K562 (cell line): ENCODE data around the gene ARID3C. TPM values are rescaled to one million over a fixed set of nuclear protein-coding genes. Genes with fewer than 3 reads are reported as not detected.
A peak's percentile ranks its signal among the peaks of the same experiment; 100 is the strongest.

Experiments
- ATAC-seq: fragments of 200-7000 bp; cut with Tn5 transposase; 3 replicates; pipeline ENCODE4 v1.9.1; 2020; ENCODE audit warnings: moderate library complexity
- BruUV-seq: library from RNA; stranded (reverse); fragments of 400-500 nt; replicated peaks from 2 replicates; lab custom pipeline; 2021; lab: Mats Ljungman, UMichigan
- CTCF ChIA-PET: fragments of 300-600 bp; formaldehyde crosslinking; extraction: SDS; loops from one replicate; lab custom pipeline; 2021; ENCODE audit warnings: low intra/inter-chr PET ratio; lab: Yijun Ruan, JAX
- POLR2A ChIA-PET: fragments of 300-600, 350-650 bp; sonication (Branson Sonifier 250); formaldehyde crosslinking; extraction: SDS; loops from one replicate; lab custom pipeline; 2021; ENCODE audit warnings: antibody characterized with exemption, inconsistent platforms; lab: Yijun Ruan, JAX
- DNase-seq, 4 experiments: peaks; one replicate each; pipeline versions ENCODE4 v3.0.0 to v3.0.0-alpha.2; 2011 to 2018; ENCODE audit warnings: low spot score in 3 of 4, mixed read lengths in 3 of 4; ENCODE audit errors: extremely low read depth in 1 of 4
- FAIRE-seq: peaks from 2 replicates; lab custom pipeline; 2011; peaks lifted over from hg19 to GRCh38; lab: Jason Lieb, UNC
- H2AFZ ChIP-seq: 2 replicates; pipeline ENCODE4 v1.6.0; 2011; ENCODE audit warnings: low read depth, low read length, control low read depth, inconsistent platforms
- H3K27ac ChIP-seq: fragments of 200-600 bp; 3 replicates; pipeline ENCODE4 v1.8.0; 2011; ENCODE audit warnings: low read depth, mild to moderate bottlenecking, control low read depth, inconsistent platforms, low read length, moderate library complexity, mixed read lengths; ENCODE audit errors: extremely low read depth
- H3K27me3 ChIP-seq, 2 experiments: fragments of 300-600 bp in 1 of 2; 2 replicates in 1 of 2; 3 replicates in 1 of 2; pipeline versions ENCODE4 v1.6.0 to v1.8.0; 2011; ENCODE audit warnings: inconsistent platforms in 2 of 2, low read length in 2 of 2, mild to moderate bottlenecking in 1 of 2, mixed read lengths in 1 of 2, moderate library complexity in 1 of 2; ENCODE audit not compliant: control insufficient read depth in 2 of 2, insufficient read depth in 2 of 2
- H3K36me3 ChIP-seq: fragments of 300-600 bp; 3 replicates; pipeline ENCODE4 v1.8.0; 2011; ENCODE audit warnings: mild to moderate bottlenecking, low read length, inconsistent platforms; ENCODE audit not compliant: control insufficient read depth, insufficient read depth
- H3K4me1 ChIP-seq, 2 experiments: fragments of 200-600 bp in 1 of 2; replicated peaks in 1 of 2; 2 replicates in 1 of 2; 3 replicates in 1 of 2; pipeline versions ENCODE4 v1.5.1 to v1.8.0; 2011; ENCODE audit warnings: inconsistent platforms in 2 of 2, low read length in 2 of 2, mild to moderate bottlenecking in 1 of 2, mixed read lengths in 1 of 2, moderate library complexity in 1 of 2; ENCODE audit not compliant: control insufficient read depth in 2 of 2, insufficient read depth in 2 of 2
- H3K4me2 ChIP-seq: 2 replicates; pipeline ENCODE4 v1.6.1; 2011; ENCODE audit warnings: low read length, control low read depth, inconsistent platforms, mixed read lengths; ENCODE audit not compliant: insufficient read depth
- H3K4me3 ChIP-seq: fragments of 200-600 bp; sonication (generic), shearing (Covaris generic); 2 replicates; pipeline ENCODE4 v1.5.1; 2016; ENCODE audit warnings: control low read depth, inconsistent platforms
- H3K79me2 ChIP-seq: fragments of 200-600 bp; 3 replicates; pipeline ENCODE4 v1.8.0; 2011; ENCODE audit warnings: low read length, inconsistent platforms; ENCODE audit not compliant: control insufficient read depth, insufficient read depth
- H3K9ac ChIP-seq, 2 experiments: 2 replicates each; pipeline versions ENCODE4 v1.6.0 to v1.6.1; 2011; ENCODE audit warnings: low read depth in 2 of 2, low read length in 2 of 2, control low read depth in 1 of 2, inconsistent platforms in 1 of 2, mild to moderate bottlenecking in 1 of 2, mixed read lengths in 1 of 2; ENCODE audit not compliant: insufficient read depth in 1 of 2
- H3K9me1 ChIP-seq: one replicate; pipeline ENCODE4 v1.6.0; 2011; ENCODE audit warnings: inconsistent platforms, mild to moderate bottlenecking, low read length, moderate library complexity; ENCODE audit not compliant: control insufficient read depth, insufficient read depth
- H3K9me3 ChIP-seq: replicated peaks from 2 replicates; pipeline ENCODE4 v1.5.1; 2011; ENCODE audit warnings: low read depth, low read length, inconsistent platforms; ENCODE audit not compliant: control insufficient read depth, insufficient read depth
- H4K20me1 ChIP-seq: replicated peaks from 2 replicates; pipeline ENCODE4 v1.6.1; 2011; ENCODE audit warnings: low read length, inconsistent platforms, mixed read lengths; ENCODE audit not compliant: control insufficient read depth, insufficient read depth
- PRPF4 ChIP-seq: fragments of 200-400 bp; formaldehyde crosslinking; IDR thresholded peaks from one replicate; pipeline ENCODE4 v1.6.1; 2017; ENCODE audit warnings: low read length, low read depth, mild to moderate bottlenecking; ENCODE audit not compliant: insufficient read depth, poor library complexity, severe bottlenecking
- RAD21 ChIP-seq, 2 experiments: fragments of 250-450 bp in 1 of 2; fragments of 450-650 bp in 1 of 2; sonication (Bioruptor Pico) in 1 of 2; formaldehyde crosslinking in 1 of 2; IDR thresholded peaks in 1 of 2; conservative IDR thresholded peaks in 1 of 2; 2 replicates each; pipeline versions ENCODE4 v1.4.0 to v1.8.0; 2020 to 2022; ENCODE audit warnings: mild to moderate bottlenecking in 2 of 2, moderate library complexity in 1 of 2
- RFX7 ChIP-seq: fragments of 250-450 bp; sonication (Bioruptor Pico); IDR thresholded peaks from 2 replicates; pipeline ENCODE4 v1.5.1; 2021; ENCODE audit warnings: mild to moderate bottlenecking
- SMC3 ChIP-seq: conservative IDR thresholded peaks from 2 replicates; pipeline ENCODE4 v1.6.1; 2011; ENCODE audit warnings: low read depth, low read length, improper control_type of control experiment; ENCODE audit not compliant: insufficient read depth
- STAG1 ChIP-seq: sonication (generic); formaldehyde crosslinking; IDR thresholded peaks from 2 replicates; pipeline ENCODE4 v1.5.0; 2020; ENCODE audit warnings: missing genetic modification reagents, borderline replicate concordance
- XRCC5 ChIP-seq: fragments of 200-400 bp; formaldehyde crosslinking; IDR thresholded peaks from 2 replicates; pipeline ENCODE4 v1.6.1; 2017; ENCODE audit warnings: low read depth, mild to moderate bottlenecking, low read length
- WGBS: fragments of 100-300 bp; shearing (Covaris generic); methylation state at CpG from one replicate; pipeline ENCODE4 v1.1.6; 2016; ENCODE audit warnings: low coverage, mixed read lengths; ENCODE audit not compliant: insufficient coverage; ENCODE audit errors: missing lambda C conversion rate; 5-methylcytosine and 5-hydroxymethylcytosine counted together
- in situ Hi-C: fragments of 300-500 bp; cut with MboI; formaldehyde crosslinking; loops from 4 replicates; pipeline ENCODE4 v1.15.0; 2018; ENCODE audit warnings: inconsistent platforms, mixed read lengths
- intact Hi-C: fragments of 100-400 bp; cut with micrococcal nuclease; formaldehyde crosslinking; loops from 2 replicates; pipeline ENCODE4 v1.14.2; 2022
- polyA plus RNA-seq, 8 experiments: library from polyadenylated mRNA; depleted of rRNA in 4 of 8; stranded (reverse) in 5 of 8; unstranded in 3 of 8; fragments of >200 nt; fragmentation: Nextera tagmentation in 2 of 8; fragmentation: Illumina TruSeq in 1 of 8; extraction: Ambion mirVana in 2 of 8; extraction: Trizol in 1 of 8; gene quantifications; 2 replicates each; pipeline versions ENCODE4 v1.2.1 to v1.2.3, GENCODE V29; 2011 to 2014; ENCODE audit warnings: inconsistent platforms in 1 of 8, missing spikeins in 1 of 8
- total RNA-seq, 7 experiments: library from RNA; depleted of rRNA in 6 of 7; stranded (reverse); fragments of >200 nt in 6 of 7; fragmentation: Illumina TruSeq in 2 of 7; extraction: Trizol in 2 of 7; gene quantifications; 2 replicates each; pipeline versions ENCODE4 v1.2.1 to v1.2.3, GENCODE V29; 2011 to 2021; ENCODE audit warnings: low replicate concordance in 1 of 7
- TF ChIP-seq, protein P1 (sequence below): fragments of 450-650 bp; formaldehyde crosslinking; IDR thresholded peaks from 2 replicates; pipeline ENCODE4 v1.4.0; 2020; ENCODE audit warnings: mild to moderate bottlenecking, moderate library complexity
- TF ChIP-seq, protein P2 (sequence below), 3 experiments: IDR thresholded peaks in 2 of 3; conservative IDR thresholded peaks in 1 of 3; 2 replicates each; pipeline ENCODE4 v1.5.1; 2011 to 2012; ENCODE audit warnings: low read length in 3 of 3, mild to moderate bottlenecking in 3 of 3, control low read depth in 2 of 3, improper control_type of control experiment in 1 of 3, inconsistent platforms in 1 of 3, low read depth in 1 of 3, mixed read lengths in 1 of 3, moderate library complexity in 1 of 3; ENCODE audit not compliant: insufficient read depth in 2 of 3
- TF ChIP-seq, protein P3 (sequence below): fragments of 250-450 bp; sonication (Bioruptor Pico); IDR thresholded peaks from 2 replicates; pipeline ENCODE4 v1.5.1; 2021; ENCODE audit warnings: mild to moderate bottlenecking

Gene ARID3C
- total and polyA plus RNA-seq, 9 of the 15 experiments (the other 6 are each of a cell fraction or from before 2014, with no cell fraction given) = not detected

DNA sequence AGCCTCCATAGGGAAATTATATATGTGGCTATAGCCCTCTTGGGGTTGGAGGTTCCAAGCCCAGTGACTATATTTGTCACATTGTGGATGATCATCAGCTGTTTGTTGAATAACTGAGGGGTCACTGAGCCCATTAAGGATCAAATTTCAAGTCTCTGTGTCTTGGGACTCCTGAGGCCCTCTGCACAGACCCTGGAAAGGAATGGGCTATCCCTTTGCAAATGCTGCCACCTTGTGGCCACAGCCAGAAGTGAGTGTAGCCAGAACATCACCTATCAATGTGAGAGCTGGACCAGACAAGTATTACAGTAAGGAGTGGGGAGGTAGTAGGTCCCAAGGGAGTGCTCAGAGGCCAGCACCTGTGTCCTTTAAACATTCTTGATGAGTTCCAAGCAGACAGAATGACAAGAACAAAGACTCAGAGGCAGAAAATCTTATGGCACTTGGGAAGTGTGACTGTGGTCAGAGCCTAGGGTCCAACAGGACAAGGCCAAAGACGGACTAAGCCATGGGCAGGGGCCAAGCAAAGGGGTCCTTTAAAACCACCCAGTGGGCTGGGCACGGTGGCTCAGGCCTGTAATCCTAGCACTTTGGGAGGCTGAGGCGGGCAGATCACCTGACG lies 25.1 kb downstream of the ARID3C start:
- peaks cover 10% of the 10 kb centered on the region; the same call in 1 of the 2 replicates for H4K20me1 ChIP-seq
- no peaks in the 10 kb centered on the region for H3K9me1 ChIP-seq
- H3K4me2 ChIP-seq = no peak overlapping the region
- no peak overlapping the region for H2AFZ ChIP-seq
- DNase-seq (peak; percentile 75 to 81 (median 78)), FAIRE-seq (peak; percentile 90), ATAC-seq (peak; percentile 93)
- intact Hi-C loops (loop anchor here (1.0 kb wide), 1 partner anchor 55 kb away; no protein-coding TSS in a partner anchor), in situ Hi-C loops (loop anchor here (10.0 kb wide), 1 partner anchor 199 kb away; no protein-coding TSS in a partner anchor)
- WGBS = 25% methylated on average over 4 of the region's 4 CpGs
- no peaks in the 10 kb centered on the region for H3K9me3 ChIP-seq
- no peak overlapping the region for H3K27ac ChIP-seq
- no peak overlapping the region for H3K4me3 ChIP-seq
- no peaks in the 10 kb centered on the region for H3K27me3 ChIP-seq
- ChIA-PET POLR2A (interaction anchor here (0.5 to 1.0 kb wide), 2 partner anchors 28 to 193 kb away, joined by 3 read pairs; no protein-coding TSS in a partner anchor), CTCF (interaction anchor here (0.6 to 0.7 kb wide), 2 partner anchors 12 to 1499 kb away, joined by 4 read pairs; no protein-coding TSS in a partner anchor)
- no peak overlapping the region for H3K9ac ChIP-seq
- BruUV-seq = no TSS peak
- no peaks in the 10 kb centered on the region for H3K36me3 ChIP-seq
- H3K4me1 ChIP-seq = peaks cover 0 to 7% of the 10 kb centered on the region in 2 experiments; a peak in 2 of 5 replicates
- no peaks in the 10 kb centered on the region for H3K79me2 ChIP-seq
- TF ChIP-seq, protein P1, sequence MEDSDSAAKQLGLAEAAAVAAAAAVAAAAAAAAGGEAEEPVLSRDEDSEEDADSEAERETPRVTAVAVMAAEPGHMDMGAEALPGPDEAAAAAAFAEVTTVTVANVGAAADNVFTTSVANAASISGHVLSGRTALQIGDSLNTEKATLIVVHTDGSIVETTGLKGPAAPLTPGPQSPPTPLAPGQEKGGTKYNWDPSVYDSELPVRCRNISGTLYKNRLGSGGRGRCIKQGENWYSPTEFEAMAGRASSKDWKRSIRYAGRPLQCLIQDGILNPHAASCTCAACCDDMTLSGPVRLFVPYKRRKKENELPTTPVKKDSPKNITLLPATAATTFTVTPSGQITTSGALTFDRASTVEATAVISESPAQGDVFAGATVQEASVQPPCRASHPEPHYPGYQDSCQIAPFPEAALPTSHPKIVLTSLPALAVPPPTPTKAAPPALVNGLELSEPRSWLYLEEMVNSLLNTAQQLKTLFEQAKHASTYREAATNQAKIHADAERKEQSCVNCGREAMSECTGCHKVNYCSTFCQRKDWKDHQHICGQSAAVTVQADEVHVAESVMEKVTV (CRISPR knock-in tag) = peak; percentile 48
- no peak for TF ChIP-seq RFX7
- TF ChIP-seq, protein P2, sequence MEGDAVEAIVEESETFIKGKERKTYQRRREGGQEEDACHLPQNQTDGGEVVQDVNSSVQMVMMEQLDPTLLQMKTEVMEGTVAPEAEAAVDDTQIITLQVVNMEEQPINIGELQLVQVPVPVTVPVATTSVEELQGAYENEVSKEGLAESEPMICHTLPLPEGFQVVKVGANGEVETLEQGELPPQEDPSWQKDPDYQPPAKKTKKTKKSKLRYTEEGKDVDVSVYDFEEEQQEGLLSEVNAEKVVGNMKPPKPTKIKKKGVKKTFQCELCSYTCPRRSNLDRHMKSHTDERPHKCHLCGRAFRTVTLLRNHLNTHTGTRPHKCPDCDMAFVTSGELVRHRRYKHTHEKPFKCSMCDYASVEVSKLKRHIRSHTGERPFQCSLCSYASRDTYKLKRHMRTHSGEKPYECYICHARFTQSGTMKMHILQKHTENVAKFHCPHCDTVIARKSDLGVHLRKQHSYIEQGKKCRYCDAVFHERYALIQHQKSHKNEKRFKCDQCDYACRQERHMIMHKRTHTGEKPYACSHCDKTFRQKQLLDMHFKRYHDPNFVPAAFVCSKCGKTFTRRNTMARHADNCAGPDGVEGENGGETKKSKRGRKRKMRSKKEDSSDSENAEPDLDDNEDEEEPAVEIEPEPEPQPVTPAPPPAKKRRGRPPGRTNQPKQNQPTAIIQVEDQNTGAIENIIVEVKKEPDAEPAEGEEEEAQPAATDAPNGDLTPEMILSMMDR (IDR thresholded peaks at IDR 0.05 in 2 of 3, conservative IDR thresholded peaks at IDR 0.05 in 1 of 3; ENCODE audit: insufficient read depth in 2 of 3, low read depth in 1 of 3, low read length in 3 of 3) = peak; percentile 75 to 86 (median 84)
- TF ChIP-seq RAD21 (CRISPR knock-in tag; conservative IDR thresholded peaks at IDR 0.05 in 1 of 2, IDR thresholded peaks at IDR 0.05 in 1 of 2) = peak; percentile 71 to 87
- TF ChIP-seq, protein P3, sequence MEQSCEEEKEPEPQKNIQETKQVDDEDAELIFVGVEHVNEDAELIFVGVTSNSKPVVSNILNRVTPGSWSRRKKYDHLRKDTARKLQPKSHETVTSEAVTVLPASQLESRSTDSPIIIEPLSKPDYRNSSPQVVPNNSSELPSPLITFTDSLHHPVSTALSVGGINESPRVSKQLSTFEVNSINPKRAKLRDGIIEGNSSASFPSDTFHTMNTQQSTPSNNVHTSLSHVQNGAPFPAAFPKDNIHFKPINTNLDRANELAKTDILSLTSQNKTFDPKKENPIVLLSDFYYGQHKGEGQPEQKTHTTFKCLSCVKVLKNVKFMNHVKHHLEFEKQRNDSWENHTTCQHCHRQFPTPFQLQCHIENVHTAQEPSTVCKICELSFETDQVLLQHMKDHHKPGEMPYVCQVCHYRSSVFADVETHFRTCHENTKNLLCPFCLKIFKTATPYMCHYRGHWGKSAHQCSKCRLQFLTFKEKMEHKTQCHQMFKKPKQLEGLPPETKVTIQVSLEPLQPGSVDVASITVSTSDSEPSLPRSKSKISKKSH = no peak
- TF ChIP-seq PRPF4 = no peak
- peak; percentile 51; the same call in 1 of the 2 replicates for TF ChIP-seq STAG1 (CRISPR knock-in tag)
- peak; percentile 84 for TF ChIP-seq SMC3
- TF ChIP-seq XRCC5 = 0 out of 2 replicates have a peak, but pooled peaks have one; percentile 57
